GM12865 (cell line): ENCODE measurements around the gene RPIA.
A peak's percentile ranks its signal among the peaks of the same experiment; 100 is the strongest.

Source experiments
- DNase-seq: peaks from one replicate; pipeline ENCODE4 v3.0.0; 2010; ENCODE audit warnings: low read depth
- H3K4me3 ChIP-seq: 2 replicates; pipeline ENCODE4 v1.5.1; 2011; ENCODE audit warnings: mild to moderate bottlenecking, low read depth, low read length, control low read depth
- TF ChIP-seq, protein P1 (sequence below): IDR thresholded peaks from 2 replicates; pipeline ENCODE4 v1.5.1; 2011; ENCODE audit warnings: low read length, control low read depth, low read depth, inconsistent platforms; ENCODE audit not compliant: insufficient read depth; ENCODE audit errors: missing control alignments

The RPIA gene

DNA sequence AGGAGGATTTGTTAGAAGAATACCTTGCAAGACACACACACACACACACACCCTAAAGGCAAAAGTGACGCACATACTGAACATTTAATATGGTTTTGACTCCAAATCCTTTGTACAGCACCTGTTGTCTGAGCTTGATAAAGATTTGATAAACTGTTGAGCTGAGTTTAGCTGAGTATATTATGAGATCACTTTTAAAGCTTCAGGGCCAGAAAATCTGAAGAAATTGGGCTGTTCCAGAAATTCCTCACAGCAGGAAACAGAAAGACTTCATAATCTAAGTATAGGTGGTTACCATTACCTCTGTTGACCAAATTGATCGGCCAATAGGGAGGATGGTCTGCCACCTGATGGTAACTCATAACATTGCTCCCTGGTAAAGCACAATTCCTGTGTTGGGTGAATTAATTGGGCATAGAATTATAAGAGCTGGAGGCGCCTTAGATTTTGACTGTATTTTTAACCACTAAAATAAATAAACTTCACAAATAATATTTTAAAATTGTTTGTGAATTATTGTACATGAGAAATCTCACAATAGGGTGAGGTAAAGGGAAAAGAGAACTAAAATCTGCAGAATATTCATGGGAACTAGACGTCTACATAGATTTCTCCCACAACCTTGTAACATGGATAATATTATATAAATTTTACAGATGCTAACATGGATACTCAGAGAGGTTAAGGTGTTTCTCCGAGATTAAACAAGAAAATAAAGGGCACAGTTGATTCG, 21.8 kb upstream of the RPIA start:
- TF ChIP-seq, protein P1, sequence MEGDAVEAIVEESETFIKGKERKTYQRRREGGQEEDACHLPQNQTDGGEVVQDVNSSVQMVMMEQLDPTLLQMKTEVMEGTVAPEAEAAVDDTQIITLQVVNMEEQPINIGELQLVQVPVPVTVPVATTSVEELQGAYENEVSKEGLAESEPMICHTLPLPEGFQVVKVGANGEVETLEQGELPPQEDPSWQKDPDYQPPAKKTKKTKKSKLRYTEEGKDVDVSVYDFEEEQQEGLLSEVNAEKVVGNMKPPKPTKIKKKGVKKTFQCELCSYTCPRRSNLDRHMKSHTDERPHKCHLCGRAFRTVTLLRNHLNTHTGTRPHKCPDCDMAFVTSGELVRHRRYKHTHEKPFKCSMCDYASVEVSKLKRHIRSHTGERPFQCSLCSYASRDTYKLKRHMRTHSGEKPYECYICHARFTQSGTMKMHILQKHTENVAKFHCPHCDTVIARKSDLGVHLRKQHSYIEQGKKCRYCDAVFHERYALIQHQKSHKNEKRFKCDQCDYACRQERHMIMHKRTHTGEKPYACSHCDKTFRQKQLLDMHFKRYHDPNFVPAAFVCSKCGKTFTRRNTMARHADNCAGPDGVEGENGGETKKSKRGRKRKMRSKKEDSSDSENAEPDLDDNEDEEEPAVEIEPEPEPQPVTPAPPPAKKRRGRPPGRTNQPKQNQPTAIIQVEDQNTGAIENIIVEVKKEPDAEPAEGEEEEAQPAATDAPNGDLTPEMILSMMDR: peak; percentile 61
- DNase-seq: peak; percentile 72
- no peak overlapping the region for H3K4me3 ChIP-seq

DNA sequence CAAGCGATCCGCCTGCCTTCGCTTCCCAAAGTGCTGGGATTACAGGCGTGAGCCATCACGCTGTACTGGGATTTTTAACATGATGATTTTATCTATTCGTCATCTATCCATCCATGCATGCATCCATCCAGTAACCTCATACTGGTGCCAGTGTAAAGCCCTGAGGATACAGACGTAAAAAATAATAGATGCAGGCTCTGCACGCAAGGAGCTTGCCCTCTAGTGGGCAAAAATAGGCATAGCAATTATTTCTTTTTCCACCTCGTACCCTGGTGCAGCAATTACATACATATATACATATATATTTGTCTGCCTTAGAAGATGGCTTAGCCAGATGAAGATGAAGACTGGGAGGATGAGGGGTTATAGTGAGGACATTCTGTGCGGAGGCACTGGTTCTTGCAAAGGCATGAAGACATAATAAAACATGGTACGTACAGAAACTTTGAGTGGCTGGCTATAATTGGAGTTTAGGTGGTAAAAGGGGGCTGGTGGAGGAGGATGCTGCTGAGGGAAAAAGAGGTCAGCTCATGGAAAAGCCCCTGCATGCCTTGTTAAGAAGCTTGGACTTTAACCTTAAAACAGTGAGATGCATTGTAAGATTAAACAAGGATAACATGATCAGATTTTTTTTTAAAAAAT, 19.6 kb upstream of the RPIA start:
- TF ChIP-seq, protein P1: peak; percentile 76
- DNase-seq: peak; percentile 61
- H3K4me3 ChIP-seq: no peak overlapping the region

DNA sequence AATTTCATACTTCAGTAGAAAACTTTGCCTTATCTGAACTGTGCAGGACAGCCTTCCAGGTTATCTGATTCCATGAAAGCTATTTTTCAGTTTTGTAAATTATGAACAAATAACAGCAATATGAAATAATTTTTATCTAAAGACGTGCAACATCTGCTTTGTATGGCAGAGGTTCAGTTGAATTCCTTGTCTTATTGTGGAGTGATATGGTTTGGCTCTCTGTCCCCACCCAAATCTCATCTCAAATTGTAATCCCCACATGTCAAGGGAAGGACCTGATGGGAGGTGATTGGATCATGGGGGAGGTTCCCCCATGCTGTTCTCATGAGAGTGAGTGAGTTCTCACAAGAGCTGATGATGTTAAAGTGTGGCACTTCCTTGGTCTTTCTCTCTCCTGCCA, 18.1 kb upstream of the RPIA start:
- no peak for DNase-seq
- H3K4me3 ChIP-seq: no peak overlapping the region
- TF ChIP-seq, protein P1: no peak

DNA sequence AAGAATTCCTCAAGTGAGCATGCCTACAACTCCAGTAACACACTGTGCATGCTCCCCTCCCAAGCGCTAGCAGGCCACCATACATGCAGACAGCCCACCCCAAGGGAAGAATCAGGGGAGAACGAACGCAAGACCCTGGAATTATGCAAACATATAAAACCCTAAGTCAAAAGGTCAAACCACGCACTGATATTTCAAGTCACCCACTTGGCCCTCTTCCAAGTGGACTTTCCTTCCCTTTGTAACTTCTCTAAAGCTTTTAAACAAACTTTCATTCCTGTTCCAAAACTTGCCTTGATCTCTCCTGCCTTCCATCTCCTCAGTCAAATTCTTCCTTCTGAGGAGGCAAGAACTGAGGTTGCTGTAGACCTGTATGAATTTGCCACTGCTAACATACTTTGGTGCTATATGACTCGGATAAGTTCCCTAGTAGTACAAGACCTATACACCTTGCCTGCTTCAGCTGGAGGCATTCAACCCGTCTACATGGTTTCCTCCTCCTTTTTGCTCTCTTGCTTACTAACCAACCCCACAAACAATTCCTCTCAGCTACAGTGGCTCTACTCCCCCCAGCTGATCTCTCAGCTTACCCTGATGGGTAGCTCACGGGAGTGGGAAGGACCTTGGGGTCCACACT, 11.1 kb upstream of the RPIA start:
- TF ChIP-seq, protein P1: no peak
- DNase-seq: no peak
- H3K4me3 ChIP-seq: no peak overlapping the region

DNA sequence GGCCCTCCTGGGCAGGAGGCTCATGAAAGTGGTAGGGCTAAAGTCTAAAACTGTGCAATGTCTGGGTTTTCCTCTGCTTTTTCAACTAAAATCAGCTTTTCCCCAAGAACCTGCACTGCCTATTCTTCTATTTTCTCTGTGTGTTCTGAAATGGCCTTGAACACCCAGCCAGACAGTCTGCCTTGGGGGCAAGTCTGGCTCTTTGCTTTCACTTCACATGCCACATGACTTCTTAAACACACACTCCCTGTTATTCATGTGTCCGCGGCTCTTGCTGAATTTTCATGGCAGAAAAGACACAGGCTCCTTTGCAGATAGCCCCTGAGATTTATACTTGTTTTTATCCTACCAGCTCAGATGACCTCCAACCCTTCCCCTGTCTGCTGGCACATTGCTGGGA, 10.6 kb upstream of the RPIA start:
- DNase-seq: no peak
- H3K4me3 ChIP-seq: no peak overlapping the region
- TF ChIP-seq, protein P1: no peak

DNA sequence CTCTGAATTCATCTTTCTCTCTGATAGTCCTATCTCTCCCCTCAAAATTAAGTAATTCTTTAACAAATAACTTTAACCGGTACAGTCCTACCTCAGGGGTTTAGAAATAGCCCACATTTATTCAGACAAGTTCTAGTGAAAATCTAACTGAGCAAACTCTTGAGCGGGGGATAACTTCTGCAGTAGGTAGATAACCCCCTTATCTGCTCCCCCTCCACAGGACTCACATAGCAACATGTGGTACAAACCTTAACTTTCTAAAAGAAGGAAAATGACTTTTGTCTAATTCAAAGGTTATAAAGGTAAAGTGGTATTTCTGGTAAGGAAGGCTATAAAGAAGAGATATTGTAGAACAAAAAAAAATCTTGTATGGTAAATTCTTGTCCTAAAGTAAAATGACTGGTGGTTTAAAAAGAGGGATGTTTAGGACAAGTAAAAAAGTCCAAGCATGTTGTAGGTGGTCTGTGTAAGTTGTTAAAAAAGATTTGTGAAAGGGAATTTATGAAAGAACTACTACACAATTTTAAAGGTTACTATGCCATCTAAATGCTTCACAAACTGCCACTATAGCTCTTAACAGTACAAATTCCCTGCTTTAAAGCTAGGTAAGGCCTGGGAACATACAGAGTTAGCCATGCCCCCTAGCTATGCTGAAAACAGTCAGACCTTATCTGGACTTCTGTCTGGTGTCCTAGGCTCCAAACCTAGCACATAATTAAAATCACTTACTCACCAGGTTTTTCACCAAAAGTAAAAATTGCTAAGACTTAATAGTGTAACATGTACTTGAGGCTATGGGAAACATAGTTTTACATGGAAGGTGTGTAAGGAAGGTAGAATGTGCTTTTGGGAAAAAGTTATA, 8.1 kb upstream of the RPIA start:
- no peak overlapping the region for H3K4me3 ChIP-seq
- no peak for DNase-seq
- TF ChIP-seq, protein P1: no peak
